ENCODE measurements around the gene SPATA24.

SPATA24 gene

DNA sequence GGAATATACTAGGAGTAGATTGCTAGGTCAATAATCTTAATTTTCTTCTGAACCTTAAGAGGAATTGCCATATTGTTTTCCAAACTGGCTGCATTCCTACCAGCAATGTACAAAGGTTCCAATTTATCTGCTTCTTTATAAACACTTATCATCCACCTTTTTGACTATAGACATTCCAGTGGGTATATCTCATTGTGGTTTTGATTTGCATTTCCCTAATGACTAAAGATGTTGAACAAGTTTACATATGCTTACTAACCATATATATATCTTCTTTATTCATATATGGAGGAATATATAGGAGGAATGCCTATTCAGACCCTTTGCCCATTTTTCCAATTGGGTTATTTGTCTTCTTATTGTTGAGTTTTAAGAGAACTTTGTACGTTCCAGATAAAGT, 27.8 kb upstream of the SPATA24 start:
- H3K36me3 ChIP-seq (ENCODE audit: control insufficient read depth, insufficient read depth, low read length), result no peaks in the 10 kb centered on the region
- no peaks in the 10 kb centered on the region for H3K27me3 ChIP-seq (ENCODE audit: control insufficient read depth, insufficient read depth, low read length)
- no peak overlapping the region for H3K9ac ChIP-seq (ENCODE audit: low read length)
- no peaks in the 10 kb centered on the region for H3K9me3 ChIP-seq (ENCODE audit: control insufficient read depth, low read length)
- no peak overlapping the region for H3K4me3 ChIP-seq (ENCODE audit: low read length)
- no peaks in the 10 kb centered on the region for H3K4me1 ChIP-seq (ENCODE audit: control insufficient read depth, insufficient read depth, low read length)

DNA sequence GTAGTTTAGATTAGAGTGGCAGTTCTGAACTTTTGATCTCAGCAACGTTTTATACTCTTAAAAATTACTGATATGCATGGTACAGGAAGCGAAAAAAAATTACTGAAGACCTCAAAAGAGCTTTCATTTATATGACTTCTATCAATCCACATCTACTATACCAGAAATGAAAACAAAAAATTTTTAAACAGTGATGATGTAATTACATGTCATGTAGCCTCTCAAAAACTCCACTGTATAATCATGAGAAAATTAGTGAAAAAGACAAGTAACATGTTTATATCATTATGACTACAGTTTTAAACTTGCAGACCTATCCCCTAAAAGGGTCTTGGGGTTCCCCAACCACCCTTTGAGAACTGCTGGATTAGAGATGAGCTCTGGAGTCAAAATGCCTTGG, 26.1 kb upstream of the SPATA24 start:
- Histone ChIP-seq H3K36me3 (ENCODE audit: control insufficient read depth, insufficient read depth, low read length) (no peaks in the 10 kb centered on the region), H3K9ac (ENCODE audit: low read length) (no peak overlapping the region), H3K27me3 (ENCODE audit: control insufficient read depth, insufficient read depth, low read length) (no peaks in the 10 kb centered on the region), H3K4me1 (ENCODE audit: control insufficient read depth, insufficient read depth, low read length) (no peaks in the 10 kb centered on the region), H3K9me3 (ENCODE audit: control insufficient read depth, low read length) (no peaks in the 10 kb centered on the region), H3K4me3 (ENCODE audit: low read length) (no peak overlapping the region)

DNA sequence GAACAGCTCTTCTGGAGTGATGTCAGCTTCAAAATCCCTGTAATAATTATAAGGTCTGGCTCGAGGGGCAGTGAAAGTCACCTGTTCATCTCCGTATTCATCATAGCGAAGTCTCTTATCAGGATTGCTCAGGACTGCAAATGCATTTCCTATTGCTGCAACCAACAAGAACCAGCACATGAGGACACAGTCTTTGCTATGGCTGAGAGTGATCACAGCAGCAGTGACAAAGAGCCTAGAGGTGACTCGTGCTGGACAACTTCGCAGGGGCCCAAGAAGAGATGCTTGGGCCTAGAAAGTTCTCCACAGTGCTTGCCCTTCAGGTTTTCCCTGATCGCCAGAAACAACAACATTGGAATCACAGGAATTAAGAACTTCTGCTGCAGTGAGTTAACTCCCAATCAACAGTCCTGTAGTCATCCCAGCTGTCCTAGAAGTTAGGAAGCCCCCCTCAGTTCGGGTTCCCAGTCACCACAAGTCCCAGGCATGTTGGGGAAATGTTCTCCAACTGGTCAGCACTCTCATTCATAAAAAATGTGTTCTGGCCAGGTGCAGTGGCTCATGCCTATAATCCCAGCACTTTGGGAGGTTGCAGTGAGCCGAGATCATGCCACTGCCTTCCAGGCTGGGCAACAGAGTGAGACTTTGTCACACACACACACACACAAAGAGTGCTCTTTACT, 22.5 kb upstream of the SPATA24 start:
- H3K36me3 ChIP-seq (ENCODE audit: control insufficient read depth, insufficient read depth, low read length), result no peaks in the 10 kb centered on the region
- no peaks in the 10 kb centered on the region for H3K4me1 ChIP-seq (ENCODE audit: control insufficient read depth, insufficient read depth, low read length)
- no peaks in the 10 kb centered on the region for H3K9me3 ChIP-seq (ENCODE audit: control insufficient read depth, low read length)
- no peaks in the 10 kb centered on the region for H3K27me3 ChIP-seq (ENCODE audit: control insufficient read depth, insufficient read depth, low read length)
- H3K4me3 ChIP-seq (ENCODE audit: low read length), result no peak overlapping the region
- H3K9ac ChIP-seq (ENCODE audit: low read length), result no peak overlapping the region

DNA sequence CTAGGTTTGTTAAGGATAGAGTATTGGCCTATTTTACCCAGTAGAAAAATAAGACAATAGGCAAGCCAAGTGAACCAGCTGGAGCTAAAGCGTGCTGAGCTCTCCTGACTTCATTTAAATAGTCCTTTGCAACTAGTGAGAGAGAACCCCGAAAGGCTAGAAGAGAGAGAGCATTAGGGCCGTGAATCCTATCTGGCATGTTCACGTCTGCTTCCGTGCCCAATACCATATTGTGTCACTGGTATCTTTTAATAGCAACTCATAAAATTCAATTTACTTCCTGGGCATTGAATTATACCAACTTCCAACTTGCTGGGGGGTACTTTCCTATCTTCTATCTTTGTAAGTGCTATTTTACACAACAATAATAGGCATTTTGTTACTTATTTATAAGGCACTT, 21.6 kb upstream of the SPATA24 start:
- Histone ChIP-seq H3K9ac (ENCODE audit: low read length) (no peak overlapping the region), H3K36me3 (ENCODE audit: control insufficient read depth, insufficient read depth, low read length) (no peaks in the 10 kb centered on the region), H3K9me3 (ENCODE audit: control insufficient read depth, low read length) (no peaks in the 10 kb centered on the region), H3K27me3 (ENCODE audit: control insufficient read depth, insufficient read depth, low read length) (no peaks in the 10 kb centered on the region), H3K4me3 (ENCODE audit: low read length) (no peak overlapping the region), H3K4me1 (ENCODE audit: control insufficient read depth, insufficient read depth, low read length) (no peaks in the 10 kb centered on the region)

DNA sequence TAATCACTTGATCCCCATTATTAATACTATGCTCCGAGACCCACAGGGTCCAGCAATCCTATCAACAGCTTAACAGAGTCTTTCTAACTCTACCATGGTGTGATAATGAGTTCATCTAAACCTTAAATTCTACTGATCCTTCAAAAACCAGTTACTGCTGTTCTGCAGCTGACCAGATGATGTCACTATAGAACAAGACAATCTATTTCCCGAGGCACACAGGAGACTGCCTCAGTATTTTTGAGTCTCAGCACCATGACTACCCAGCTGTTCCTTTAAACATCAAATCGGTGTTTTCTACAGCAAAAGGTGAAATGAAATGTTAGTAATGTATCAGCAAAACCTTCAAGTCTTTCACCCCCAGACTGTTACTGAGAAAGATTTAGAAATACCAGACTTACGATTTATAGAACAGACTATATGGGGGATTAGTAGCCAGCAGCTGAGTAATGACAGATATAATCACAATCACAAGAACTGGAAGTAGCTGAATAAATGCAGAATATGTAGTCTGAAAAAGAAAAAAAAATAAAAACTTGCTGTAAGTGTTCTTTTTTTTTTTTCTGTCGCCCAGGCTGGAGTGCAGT, 18.5 kb upstream of the SPATA24 start:
- H3K9ac ChIP-seq (ENCODE audit: low read length), result no peak overlapping the region
- no peaks in the 10 kb centered on the region for H3K9me3 ChIP-seq (ENCODE audit: control insufficient read depth, low read length)
- H3K4me3 ChIP-seq (ENCODE audit: low read length), result no peak overlapping the region
- H3K27me3 ChIP-seq (ENCODE audit: control insufficient read depth, insufficient read depth, low read length), result no peaks in the 10 kb centered on the region
- peaks cover 4% of the 10 kb centered on the region for H3K4me1 ChIP-seq (ENCODE audit: control insufficient read depth, insufficient read depth, low read length)
- no peaks in the 10 kb centered on the region for H3K36me3 ChIP-seq (ENCODE audit: control insufficient read depth, insufficient read depth, low read length)

DNA sequence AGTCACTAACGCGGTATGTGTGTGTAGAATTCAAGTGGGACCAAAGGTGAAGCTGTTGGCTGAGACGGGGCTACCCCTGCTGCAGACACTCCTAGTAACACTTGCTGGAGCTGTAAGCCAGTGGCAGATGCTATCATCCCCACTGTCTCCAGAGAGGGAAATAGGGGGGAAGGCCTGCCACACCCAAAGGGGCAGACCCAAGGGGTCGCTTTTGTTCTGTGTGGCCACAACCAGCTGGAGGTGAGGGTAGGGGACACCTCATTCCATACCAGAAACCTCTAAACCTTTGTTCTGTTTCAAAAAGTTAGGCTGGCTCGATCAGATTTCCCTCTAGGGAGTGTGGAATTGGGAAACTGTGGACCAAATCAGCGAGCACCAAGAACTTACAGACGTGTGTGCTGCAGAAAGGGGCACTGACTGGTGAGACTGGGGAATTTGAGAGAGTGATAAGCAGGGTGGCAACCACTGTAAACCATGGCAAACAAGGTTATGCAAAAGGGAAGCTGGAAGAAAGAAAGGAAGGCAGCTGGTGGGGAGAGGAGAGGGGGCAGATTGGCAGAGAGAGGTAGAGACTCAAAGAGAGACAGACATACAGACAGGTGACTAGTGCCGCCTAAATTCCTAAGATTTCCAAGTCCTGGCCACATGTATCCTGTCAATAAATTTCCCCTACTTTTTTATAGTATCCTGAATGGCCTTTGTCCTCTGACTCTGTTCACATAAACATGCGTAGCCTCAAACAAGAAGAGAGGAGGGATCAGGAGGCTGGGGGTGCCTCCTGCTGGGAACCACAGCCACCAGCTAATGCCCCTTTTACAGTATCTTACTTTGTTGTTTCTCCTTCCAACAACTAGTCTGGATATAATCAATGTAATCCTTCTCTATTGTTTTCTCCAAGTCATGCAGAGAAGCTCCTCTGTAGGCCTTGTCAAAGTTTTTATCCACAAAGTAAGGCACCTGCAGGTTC, 15.6 kb upstream of the SPATA24 start:
- H3K9me3 ChIP-seq (ENCODE audit: control insufficient read depth, low read length), result no peaks in the 10 kb centered on the region
- no peak overlapping the region for H3K9ac ChIP-seq (ENCODE audit: low read length)
- H3K27me3 ChIP-seq (ENCODE audit: control insufficient read depth, insufficient read depth, low read length), result no peaks in the 10 kb centered on the region
- peaks cover 4% of the 10 kb centered on the region for H3K4me1 ChIP-seq (ENCODE audit: control insufficient read depth, insufficient read depth, low read length)
- no peaks in the 10 kb centered on the region for H3K36me3 ChIP-seq (ENCODE audit: control insufficient read depth, insufficient read depth, low read length)
- no peak overlapping the region for H3K4me3 ChIP-seq (ENCODE audit: low read length)

DNA sequence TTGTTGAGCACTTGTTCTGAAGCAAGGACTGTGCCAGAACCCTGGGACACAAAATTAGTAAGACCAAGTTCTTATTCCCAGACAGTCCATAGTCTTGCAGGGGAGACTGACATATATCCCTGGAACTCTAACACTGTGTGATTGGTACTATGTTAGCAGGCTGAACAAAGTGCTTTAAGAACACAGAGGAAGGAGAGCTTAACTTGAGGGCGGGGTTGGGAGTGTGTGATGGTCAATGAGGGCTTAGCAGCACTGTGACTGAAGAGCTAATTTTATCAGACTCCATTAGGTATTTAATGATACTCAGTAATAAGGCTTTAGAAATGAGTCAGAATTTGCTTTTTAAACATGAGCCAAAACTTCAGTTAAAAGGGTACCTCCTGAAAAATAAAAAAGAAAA, 14.9 kb upstream of the SPATA24 start:
- Histone ChIP-seq H3K27me3 (ENCODE audit: control insufficient read depth, insufficient read depth, low read length) (no peaks in the 10 kb centered on the region), H3K9ac (ENCODE audit: low read length) (no peak overlapping the region), H3K4me1 (ENCODE audit: control insufficient read depth, insufficient read depth, low read length) (peaks cover 4% of the 10 kb centered on the region), H3K36me3 (ENCODE audit: control insufficient read depth, insufficient read depth, low read length) (no peaks in the 10 kb centered on the region), H3K4me3 (ENCODE audit: low read length) (no peak overlapping the region), H3K9me3 (ENCODE audit: control insufficient read depth, low read length) (no peaks in the 10 kb centered on the region)

DNA sequence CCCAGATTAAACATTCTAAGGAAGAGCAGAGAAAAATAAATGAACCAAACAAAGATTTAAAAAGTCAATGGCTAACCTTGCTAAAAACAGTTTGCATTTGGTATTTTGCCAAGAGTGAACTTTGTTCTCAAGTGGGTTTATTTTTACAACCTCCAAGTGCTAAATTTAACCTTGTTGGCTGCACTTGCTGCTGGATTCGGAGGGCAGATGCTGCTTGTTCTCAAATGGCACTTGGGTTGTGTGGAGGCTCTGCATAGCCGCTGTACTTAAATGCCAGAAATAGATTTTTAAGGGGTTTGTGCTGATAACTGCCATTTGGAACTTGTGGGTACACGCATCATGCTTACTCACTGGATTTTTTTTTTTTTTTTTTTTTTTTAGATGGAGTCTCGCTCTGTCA, 13.3 kb upstream of the SPATA24 start:
- Histone ChIP-seq H3K36me3 (ENCODE audit: control insufficient read depth, insufficient read depth, low read length) (no peaks in the 10 kb centered on the region), H3K4me3 (ENCODE audit: low read length) (no peak overlapping the region), H3K9ac (ENCODE audit: low read length) (no peak overlapping the region), H3K27me3 (ENCODE audit: control insufficient read depth, insufficient read depth, low read length) (no peaks in the 10 kb centered on the region), H3K4me1 (ENCODE audit: control insufficient read depth, insufficient read depth, low read length) (peaks cover 4% of the 10 kb centered on the region), H3K9me3 (ENCODE audit: control insufficient read depth, low read length) (no peaks in the 10 kb centered on the region)

DNA sequence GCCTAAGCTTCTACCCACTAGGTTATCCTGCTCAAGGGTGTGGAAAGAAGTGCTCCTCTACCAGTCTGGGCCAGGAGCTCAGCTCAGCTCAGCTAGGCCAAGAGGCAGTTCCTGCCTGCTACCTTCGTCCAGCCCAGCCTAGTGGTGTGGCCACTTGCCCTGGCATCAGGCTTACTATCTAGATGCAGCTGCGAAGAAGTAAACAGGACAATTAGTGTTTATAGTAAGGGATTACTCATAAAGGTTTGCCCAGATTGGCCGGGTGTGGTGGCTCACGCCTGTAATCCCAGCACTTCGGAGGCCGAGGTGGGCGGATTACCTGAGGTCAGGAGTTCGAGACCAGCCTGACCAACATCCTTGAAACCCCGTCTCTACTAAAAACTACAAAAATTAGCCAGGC, 12.8 kb upstream of the SPATA24 start:
- H3K4me3 ChIP-seq (ENCODE audit: low read length), result no peak overlapping the region
- no peak overlapping the region for H3K9ac ChIP-seq (ENCODE audit: low read length)
- H3K4me1 ChIP-seq (ENCODE audit: control insufficient read depth, insufficient read depth, low read length), result peaks cover 4% of the 10 kb centered on the region
- H3K9me3 ChIP-seq (ENCODE audit: control insufficient read depth, low read length), result no peaks in the 10 kb centered on the region
- no peaks in the 10 kb centered on the region for H3K36me3 ChIP-seq (ENCODE audit: control insufficient read depth, insufficient read depth, low read length)
- H3K27me3 ChIP-seq (ENCODE audit: control insufficient read depth, insufficient read depth, low read length), result no peaks in the 10 kb centered on the region

DNA sequence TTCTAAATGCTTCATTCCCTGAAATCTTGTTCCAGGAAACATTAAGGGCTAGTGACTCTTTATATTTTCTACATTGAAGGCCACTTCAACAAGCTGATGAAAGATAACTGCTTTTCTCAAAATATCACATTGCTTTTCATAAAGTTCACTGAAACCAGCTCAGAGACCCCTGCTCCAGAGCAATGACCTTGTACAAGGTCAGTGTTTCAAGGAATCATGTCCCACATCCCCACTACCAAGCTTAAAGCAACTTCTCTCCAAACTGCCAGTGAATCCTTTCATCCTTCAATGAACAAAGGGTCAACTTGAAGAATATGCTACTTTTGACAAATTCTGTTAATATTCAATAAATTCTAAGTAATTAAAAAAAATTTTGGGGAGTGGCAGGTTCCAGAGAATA, 12.0 kb upstream of the SPATA24 start:
- Histone ChIP-seq H3K27me3 (ENCODE audit: control insufficient read depth, insufficient read depth, low read length) (no peaks in the 10 kb centered on the region), H3K36me3 (ENCODE audit: control insufficient read depth, insufficient read depth, low read length) (no peaks in the 10 kb centered on the region), H3K9ac (ENCODE audit: low read length) (no peak overlapping the region), H3K4me1 (ENCODE audit: control insufficient read depth, insufficient read depth, low read length) (peaks cover 4% of the 10 kb centered on the region), H3K9me3 (ENCODE audit: control insufficient read depth, low read length) (no peaks in the 10 kb centered on the region), H3K4me3 (ENCODE audit: low read length) (no peak overlapping the region)

DNA sequence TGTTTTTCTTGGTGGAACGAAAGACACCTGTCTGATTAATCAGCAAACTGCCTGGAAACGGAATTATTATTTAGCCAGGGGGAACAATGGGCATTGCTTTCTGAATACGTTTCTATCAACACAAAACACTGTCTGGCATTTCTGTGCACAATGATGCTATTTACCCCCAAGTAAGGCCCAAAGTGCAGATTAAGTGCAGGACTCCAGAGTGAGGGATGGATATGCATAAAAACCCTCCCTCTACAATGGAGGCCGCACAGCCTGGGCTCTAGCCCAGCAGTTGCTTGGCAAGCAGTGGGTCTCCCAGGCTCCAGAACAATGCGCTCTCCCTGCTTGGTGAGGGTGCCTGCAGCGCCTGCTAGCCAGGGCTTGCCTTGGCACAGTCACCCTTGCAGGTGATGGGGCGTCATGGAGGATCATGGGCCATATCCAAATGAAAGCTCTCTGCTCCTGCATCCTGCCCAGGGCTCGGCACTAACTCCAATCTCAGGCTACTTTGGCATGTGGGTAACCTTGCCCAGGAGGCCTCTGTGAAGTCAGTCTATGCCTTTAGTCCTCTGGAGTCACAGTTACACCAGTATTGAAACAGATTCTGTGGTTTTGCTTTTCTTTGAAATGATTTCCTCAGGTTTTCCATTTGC, 11.5 kb upstream of the SPATA24 start:
- Histone ChIP-seq H3K4me1 (ENCODE audit: control insufficient read depth, insufficient read depth, low read length) (peaks cover 4% of the 10 kb centered on the region), H3K9ac (ENCODE audit: low read length) (no peak overlapping the region), H3K9me3 (ENCODE audit: control insufficient read depth, low read length) (no peaks in the 10 kb centered on the region), H3K4me3 (ENCODE audit: low read length) (no peak overlapping the region), H3K27me3 (ENCODE audit: control insufficient read depth, insufficient read depth, low read length) (no peaks in the 10 kb centered on the region), H3K36me3 (ENCODE audit: control insufficient read depth, insufficient read depth, low read length) (no peaks in the 10 kb centered on the region)
